MM.1S (cell line): ENCODE results near the gene IFNG-AS1.

Source experiments
- EZH2 ChIP-seq: fragments of 300-600 bp; sonication (generic); optimal IDR thresholded peaks from 2 replicates; pipeline ENCODE3; 2017; ENCODE audit warnings: low read depth, mild to moderate bottlenecking, antibody characterized with exemption, low read length, mixed read lengths
- TF ChIP-seq, protein P1 (sequence below): fragments of 300-600 bp; sonication (generic); IDR thresholded peaks from 2 replicates; pipeline ENCODE4 v1.5.1; 2016; ENCODE audit warnings: antibody characterized with exemption, low read length, mixed read lengths

DNA sequence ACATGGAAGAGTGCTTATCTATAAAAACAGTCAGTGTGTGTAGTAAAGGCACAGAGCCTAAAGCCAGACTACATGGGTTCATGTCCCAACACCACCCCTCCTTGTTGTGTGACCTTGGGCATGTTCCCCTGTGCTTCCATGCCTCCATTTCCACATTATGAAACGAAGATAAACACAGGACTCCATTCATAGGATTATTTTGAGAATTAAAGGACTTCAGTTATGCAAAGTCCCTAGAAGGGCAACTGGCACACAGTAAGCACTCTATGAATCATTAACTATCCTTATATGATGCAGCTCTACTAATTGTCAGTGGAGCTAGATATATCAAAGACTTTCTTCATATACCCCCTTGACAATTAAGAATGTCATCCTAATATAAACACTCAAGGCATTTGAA is 17.8 kb downstream of the IFNG-AS1 start:
- TF ChIP-seq, protein P1, sequence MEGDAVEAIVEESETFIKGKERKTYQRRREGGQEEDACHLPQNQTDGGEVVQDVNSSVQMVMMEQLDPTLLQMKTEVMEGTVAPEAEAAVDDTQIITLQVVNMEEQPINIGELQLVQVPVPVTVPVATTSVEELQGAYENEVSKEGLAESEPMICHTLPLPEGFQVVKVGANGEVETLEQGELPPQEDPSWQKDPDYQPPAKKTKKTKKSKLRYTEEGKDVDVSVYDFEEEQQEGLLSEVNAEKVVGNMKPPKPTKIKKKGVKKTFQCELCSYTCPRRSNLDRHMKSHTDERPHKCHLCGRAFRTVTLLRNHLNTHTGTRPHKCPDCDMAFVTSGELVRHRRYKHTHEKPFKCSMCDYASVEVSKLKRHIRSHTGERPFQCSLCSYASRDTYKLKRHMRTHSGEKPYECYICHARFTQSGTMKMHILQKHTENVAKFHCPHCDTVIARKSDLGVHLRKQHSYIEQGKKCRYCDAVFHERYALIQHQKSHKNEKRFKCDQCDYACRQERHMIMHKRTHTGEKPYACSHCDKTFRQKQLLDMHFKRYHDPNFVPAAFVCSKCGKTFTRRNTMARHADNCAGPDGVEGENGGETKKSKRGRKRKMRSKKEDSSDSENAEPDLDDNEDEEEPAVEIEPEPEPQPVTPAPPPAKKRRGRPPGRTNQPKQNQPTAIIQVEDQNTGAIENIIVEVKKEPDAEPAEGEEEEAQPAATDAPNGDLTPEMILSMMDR: no peak
- TF ChIP-seq EZH2: no peak
